DND-41 (cell line): ENCODE data around the gene MLLT6.

Source experiments
- EZH2 ChIP-seq: IDR thresholded peaks from 3 replicates; pipeline ENCODE4 v1.6.1; 2012; ENCODE audit warnings: borderline replicate concordance, low read depth, mild to moderate bottlenecking, moderate library complexity, low read length, inconsistent platforms; ENCODE audit not compliant: severe bottlenecking
- TF ChIP-seq, protein P1 (sequence below): IDR thresholded peaks from 2 replicates; pipeline ENCODE4 v1.5.1; 2012; ENCODE audit warnings: borderline replicate concordance, low read length, moderate library complexity, mild to moderate bottlenecking; ENCODE audit not compliant: poor library complexity, severe bottlenecking; ENCODE audit errors: extremely low read depth

- TF ChIP-seq, protein P1, sequence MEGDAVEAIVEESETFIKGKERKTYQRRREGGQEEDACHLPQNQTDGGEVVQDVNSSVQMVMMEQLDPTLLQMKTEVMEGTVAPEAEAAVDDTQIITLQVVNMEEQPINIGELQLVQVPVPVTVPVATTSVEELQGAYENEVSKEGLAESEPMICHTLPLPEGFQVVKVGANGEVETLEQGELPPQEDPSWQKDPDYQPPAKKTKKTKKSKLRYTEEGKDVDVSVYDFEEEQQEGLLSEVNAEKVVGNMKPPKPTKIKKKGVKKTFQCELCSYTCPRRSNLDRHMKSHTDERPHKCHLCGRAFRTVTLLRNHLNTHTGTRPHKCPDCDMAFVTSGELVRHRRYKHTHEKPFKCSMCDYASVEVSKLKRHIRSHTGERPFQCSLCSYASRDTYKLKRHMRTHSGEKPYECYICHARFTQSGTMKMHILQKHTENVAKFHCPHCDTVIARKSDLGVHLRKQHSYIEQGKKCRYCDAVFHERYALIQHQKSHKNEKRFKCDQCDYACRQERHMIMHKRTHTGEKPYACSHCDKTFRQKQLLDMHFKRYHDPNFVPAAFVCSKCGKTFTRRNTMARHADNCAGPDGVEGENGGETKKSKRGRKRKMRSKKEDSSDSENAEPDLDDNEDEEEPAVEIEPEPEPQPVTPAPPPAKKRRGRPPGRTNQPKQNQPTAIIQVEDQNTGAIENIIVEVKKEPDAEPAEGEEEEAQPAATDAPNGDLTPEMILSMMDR: no peak
- no peak for TF ChIP-seq EZH2
Observed at GRCh38 chr17:38663964-38664644, 41.0 kb upstream of the MLLT6 start.
